GM13976 (cell line): ENCODE results near the gene COL4A1.

Source experiments
- DNase-seq: peaks from one replicate; pipeline ENCODE4 v3.0.0; 2012; ENCODE audit warnings: low spot score
- CTCF ChIP-seq: IDR thresholded peaks from 2 replicates; pipeline ENCODE4 v1.5.1; 2012; ENCODE audit warnings: borderline replicate concordance, mild to moderate bottlenecking; ENCODE audit not compliant: insufficient read depth; ENCODE audit errors: extremely low read depth, missing control alignments, control extremely low read depth
- in situ Hi-C: fragments of 300-500 bp; cut with MboI; formaldehyde crosslinking; loops from one replicate; pipeline ENCODE4 v1.12.0; 2022; ENCODE audit warnings: low sequenced_read_pairs, mixed read lengths, inconsistent platforms; ENCODE audit not compliant: unreplicated experiment

COL4A1 gene

DNA sequence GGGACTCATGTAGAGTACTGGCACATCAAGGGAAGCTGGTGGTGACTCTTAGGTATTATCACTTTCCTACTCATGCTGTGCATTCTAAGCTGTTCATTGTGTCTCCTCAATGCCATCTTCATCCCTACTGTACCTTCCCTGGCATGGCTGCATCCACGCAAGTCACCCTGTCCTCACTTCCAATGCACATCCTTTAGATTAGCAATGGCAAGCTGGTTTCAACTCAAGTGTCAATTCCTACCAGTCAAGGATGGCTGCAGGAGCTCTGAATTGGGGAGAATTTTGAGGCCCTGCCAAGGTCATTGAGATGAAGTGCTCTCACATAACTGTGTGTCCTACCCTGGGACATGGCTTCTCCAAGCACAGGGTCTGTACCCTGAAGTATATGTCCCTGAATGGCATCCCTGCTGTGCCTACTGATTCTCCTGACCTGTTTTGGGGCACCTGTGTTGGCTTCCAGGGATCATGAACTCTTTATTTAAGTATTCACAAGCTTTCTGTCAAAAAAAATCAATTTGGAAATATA is 24.6 kb downstream of the COL4A1 start:
- in situ Hi-C loops, result no loop called here
- no peak for DNase-seq
- no peak for TF ChIP-seq CTCF

GRCh38 chr13:110281736-110282135 is 25.2 kb downstream of the COL4A1 start:
- in situ Hi-C loops, result no loop called here
- TF ChIP-seq CTCF, result no peak
- DNase-seq, result no peak

- no peak for DNase-seq
- TF ChIP-seq CTCF, result no peak
- in situ Hi-C loops, result no loop called here
Observed at GRCh38 chr13:110280985-110281688, 25.8 kb downstream of the COL4A1 start.

- TF ChIP-seq CTCF, result no peak
- no peak for DNase-seq
- in situ Hi-C loops, result no loop called here
Observed at GRCh38 chr13:110280231-110280813, 26.6 kb downstream of the COL4A1 start.

DNA sequence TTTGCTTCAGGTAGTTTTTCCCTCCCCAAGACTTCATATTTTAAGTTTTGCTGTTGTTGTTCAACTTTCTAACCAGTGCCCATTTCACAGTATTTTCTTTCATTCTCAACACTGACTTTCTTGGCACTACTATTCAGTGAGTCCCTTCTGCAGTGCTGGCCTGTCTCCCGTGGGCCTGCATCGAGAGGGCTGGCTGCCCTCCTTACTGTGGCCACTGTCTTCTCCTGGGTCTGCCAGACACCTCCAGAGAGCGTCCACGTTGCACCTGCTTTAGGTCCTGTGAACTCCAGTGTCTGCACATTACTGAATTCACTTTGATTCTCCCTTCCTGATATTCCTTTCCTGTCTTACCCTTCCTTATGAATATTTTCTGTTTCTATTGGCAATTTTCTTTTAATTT is 27.3 kb downstream of the COL4A1 start:
- no peak for DNase-seq
- TF ChIP-seq CTCF, result no peak
- in situ Hi-C loops, result no loop called here

DNA sequence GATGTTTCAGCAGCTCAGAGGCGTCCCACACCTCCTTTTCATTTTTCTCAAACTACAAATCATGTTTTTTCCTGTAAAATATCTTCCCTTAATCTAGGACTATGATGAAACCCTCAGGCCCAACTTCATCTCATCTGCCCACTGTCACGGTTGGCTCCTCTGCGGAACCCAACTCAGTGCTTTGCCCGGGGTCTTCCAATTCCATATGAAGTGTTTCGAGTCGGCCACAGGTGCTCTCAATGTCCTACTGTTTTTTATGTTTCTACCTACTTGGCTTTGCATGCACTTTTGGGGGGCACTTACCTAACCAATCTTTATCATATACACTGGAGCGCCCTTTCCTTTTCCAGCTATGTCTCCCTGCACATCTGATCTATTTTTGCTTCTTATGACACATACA is 28.1 kb downstream of the COL4A1 start:
- in situ Hi-C loops, result no loop called here
- no peak for DNase-seq

More for the DNA sequence above, 28.1 kb downstream of the COL4A1 start:
- no peak for TF ChIP-seq CTCF
